ENCODE results near the gene PDSS2. TPM values are rescaled to one million over a fixed set of nuclear protein-coding genes. Genes with fewer than 3 reads are reported as not detected.

PDSS2 gene
- polyA plus RNA-seq, 1 donor (not counting 4 experiments of a cell fraction or from before 2014, with no cell fraction given): 12.5 TPM

DNA sequence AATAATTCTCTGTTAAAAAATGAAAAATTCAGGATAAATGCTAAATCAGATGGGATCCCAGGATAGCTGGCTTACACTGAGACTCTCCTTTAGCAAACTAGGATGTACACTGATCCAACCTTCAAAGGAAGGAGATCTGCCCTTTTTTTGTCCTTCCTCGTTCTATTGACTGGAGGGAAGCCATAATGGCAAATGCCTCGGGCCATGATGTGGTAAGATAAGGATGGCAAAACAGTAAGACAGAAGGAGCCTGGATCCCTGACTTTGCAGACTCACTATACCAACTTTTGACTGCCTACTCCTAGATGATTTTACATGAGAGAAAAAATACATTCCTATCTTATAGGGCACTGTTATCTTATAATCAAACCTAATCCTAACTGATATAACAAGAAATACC, 187.1 kb downstream of the PDSS2 start:
- TF ChIP-seq, protein P1, sequence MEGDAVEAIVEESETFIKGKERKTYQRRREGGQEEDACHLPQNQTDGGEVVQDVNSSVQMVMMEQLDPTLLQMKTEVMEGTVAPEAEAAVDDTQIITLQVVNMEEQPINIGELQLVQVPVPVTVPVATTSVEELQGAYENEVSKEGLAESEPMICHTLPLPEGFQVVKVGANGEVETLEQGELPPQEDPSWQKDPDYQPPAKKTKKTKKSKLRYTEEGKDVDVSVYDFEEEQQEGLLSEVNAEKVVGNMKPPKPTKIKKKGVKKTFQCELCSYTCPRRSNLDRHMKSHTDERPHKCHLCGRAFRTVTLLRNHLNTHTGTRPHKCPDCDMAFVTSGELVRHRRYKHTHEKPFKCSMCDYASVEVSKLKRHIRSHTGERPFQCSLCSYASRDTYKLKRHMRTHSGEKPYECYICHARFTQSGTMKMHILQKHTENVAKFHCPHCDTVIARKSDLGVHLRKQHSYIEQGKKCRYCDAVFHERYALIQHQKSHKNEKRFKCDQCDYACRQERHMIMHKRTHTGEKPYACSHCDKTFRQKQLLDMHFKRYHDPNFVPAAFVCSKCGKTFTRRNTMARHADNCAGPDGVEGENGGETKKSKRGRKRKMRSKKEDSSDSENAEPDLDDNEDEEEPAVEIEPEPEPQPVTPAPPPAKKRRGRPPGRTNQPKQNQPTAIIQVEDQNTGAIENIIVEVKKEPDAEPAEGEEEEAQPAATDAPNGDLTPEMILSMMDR (optimal IDR thresholded peaks at IDR 0.05 in 1 of 3, IDR thresholded peaks at IDR 0.05 in 1 of 3, conservative IDR thresholded peaks at IDR 0.05 in 1 of 3; ENCODE audit: extremely low read depth in 1 of 3, insufficient read depth in 2 of 3, low read length in 3 of 3): no peak
- TF ChIP-seq EZH2 (IDR thresholded peaks at IDR 0.05; ENCODE audit: low read length): no peak
- Histone ChIP-seq H3K4me1 (ENCODE audit: control insufficient read depth, extremely low read depth, insufficient read depth, low read length) (no peaks in the 10 kb centered on the region), H3K9ac (ENCODE audit: control insufficient read depth, extremely low read depth, insufficient read depth, low read length) (no peak overlapping the region), H2AFZ (ENCODE audit: control insufficient read depth, low read length) (no peak overlapping the region), H3K9me3 (ENCODE audit: control insufficient read depth, low read depth, low read length) (no peaks in the 10 kb centered on the region), H4K20me1 (ENCODE audit: control insufficient read depth, extremely low read depth, insufficient read depth, low read length) (no peaks in the 10 kb centered on the region), H3K27me3 (ENCODE audit: control insufficient read depth, extremely low read depth, insufficient read depth, low read length) (no peaks in the 10 kb centered on the region), H3K9me1 (ENCODE audit: control insufficient read depth, extremely low read depth, insufficient read depth, low read length) (no peaks in the 10 kb centered on the region), H3K4me2 (ENCODE audit: control insufficient read depth, extremely low read depth, insufficient read depth, low read depth, low read length) (no peak overlapping the region), H3K79me2 (ENCODE audit: control insufficient read depth, insufficient read depth, low read length) (no peaks in the 10 kb centered on the region), H3K4me3 (ENCODE audit: control insufficient read depth in 2 of 3, extremely low read depth in 1 of 3, insufficient read depth in 2 of 3, low read depth in 1 of 3, low read length in 3 of 3) (no peak overlapping the region), H3K36me3 (ENCODE audit: control insufficient read depth in 2 of 2, extremely low read depth in 1 of 2, insufficient read depth in 2 of 2, low read length in 2 of 2) (no peaks in the 10 kb centered on the region), H3K27ac (ENCODE audit: control insufficient read depth, insufficient read depth, low read length) (no peak overlapping the region)
- FAIRE-seq (peak; percentile 13), DNase-seq (ENCODE audit: low read depth, low spot score) (no peak)
- dilution Hi-C loops (cut with MboI; ENCODE audit: extremely low pct_ligation_motif_present, low sequenced_read_pairs): no loop called here

DNA sequence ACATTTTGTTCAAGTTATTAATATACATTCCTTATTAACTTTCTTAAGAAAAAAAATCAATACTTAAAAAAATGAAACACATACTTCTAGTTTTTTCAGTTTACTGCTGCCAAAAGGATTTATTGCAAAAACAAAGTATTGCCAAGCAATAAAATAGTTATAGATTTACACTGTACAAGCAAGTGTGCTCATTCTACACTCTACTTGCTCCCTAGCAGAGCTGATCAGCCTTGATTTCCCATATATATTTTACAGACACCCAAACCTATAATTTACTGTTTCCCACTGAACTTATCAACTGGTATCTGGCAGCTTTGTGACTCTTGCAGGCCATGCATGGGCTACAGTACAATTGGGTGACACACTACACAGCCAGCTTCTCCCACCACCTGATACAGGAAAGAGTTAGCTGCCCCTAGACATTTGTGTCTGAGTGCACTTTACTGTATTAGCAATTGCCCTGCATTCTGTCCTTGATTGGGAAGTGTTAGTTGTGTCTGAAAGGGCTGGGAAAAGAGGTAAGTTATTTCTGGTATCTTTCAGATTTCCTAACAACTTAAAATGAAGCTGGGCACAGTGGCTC, 188.1 kb downstream of the PDSS2 start:
- Histone ChIP-seq H3K9me3 (ENCODE audit: control insufficient read depth, low read depth, low read length) (no peaks in the 10 kb centered on the region), H3K4me2 (ENCODE audit: control insufficient read depth, extremely low read depth, insufficient read depth, low read depth, low read length) (no peak overlapping the region), H3K9ac (ENCODE audit: control insufficient read depth, extremely low read depth, insufficient read depth, low read length) (no peak overlapping the region), H3K4me3 (ENCODE audit: control insufficient read depth in 2 of 3, extremely low read depth in 1 of 3, insufficient read depth in 2 of 3, low read depth in 1 of 3, low read length in 3 of 3) (no peak overlapping the region), H4K20me1 (ENCODE audit: control insufficient read depth, extremely low read depth, insufficient read depth, low read length) (no peaks in the 10 kb centered on the region), H3K4me1 (ENCODE audit: control insufficient read depth, extremely low read depth, insufficient read depth, low read length) (no peaks in the 10 kb centered on the region), H3K27me3 (ENCODE audit: control insufficient read depth, extremely low read depth, insufficient read depth, low read length) (no peaks in the 10 kb centered on the region), H3K27ac (ENCODE audit: control insufficient read depth, insufficient read depth, low read length) (no peak overlapping the region), H3K36me3 (ENCODE audit: control insufficient read depth in 2 of 2, extremely low read depth in 1 of 2, insufficient read depth in 2 of 2, low read length in 2 of 2) (no peaks in the 10 kb centered on the region), H2AFZ (ENCODE audit: control insufficient read depth, low read length) (no peak overlapping the region), H3K9me1 (ENCODE audit: control insufficient read depth, extremely low read depth, insufficient read depth, low read length) (no peaks in the 10 kb centered on the region), H3K79me2 (ENCODE audit: control insufficient read depth, insufficient read depth, low read length) (no peaks in the 10 kb centered on the region)
- TF ChIP-seq EZH2 (IDR thresholded peaks at IDR 0.05; ENCODE audit: low read length): no peak
- TF ChIP-seq, protein P1 (optimal IDR thresholded peaks at IDR 0.05 in 1 of 3, IDR thresholded peaks at IDR 0.05 in 1 of 3, conservative IDR thresholded peaks at IDR 0.05 in 1 of 3; ENCODE audit: extremely low read depth in 1 of 3, insufficient read depth in 2 of 3, low read length in 3 of 3): no peak
- dilution Hi-C loops (cut with MboI; ENCODE audit: extremely low pct_ligation_motif_present, low sequenced_read_pairs): no loop called here
- no peak for FAIRE-seq
- no peak for DNase-seq (ENCODE audit: low read depth, low spot score)

All from keratinocyte (primary cell).